Glutamatergic neuron (in vitro differentiated cells): ENCODE measurements around the gene PTP4A2. TPM values are rescaled to one million over a fixed set of nuclear protein-coding genes. Genes with fewer than 3 reads are reported as not detected.

Source experiments
- DNase-seq: peaks from one replicate; pipeline ENCODE4 v3.0.0; 2022
- H3K27ac Mint-ChIP-seq: one replicate; pipeline ENCODE4 v1.8.0; 2020; ENCODE audit warnings: mild to moderate bottlenecking, mixed read lengths, inconsistent platforms; ENCODE audit not compliant: unreplicated experiment
- H3K27me3 Mint-ChIP-seq: one replicate; pipeline ENCODE4 v1.8.0; 2020; ENCODE audit warnings: mild to moderate bottlenecking, moderate library complexity, mixed read lengths, inconsistent platforms; ENCODE audit not compliant: unreplicated experiment
- H3K36me3 Mint-ChIP-seq: one replicate; pipeline ENCODE4 v1.8.0; 2020; ENCODE audit warnings: mild to moderate bottlenecking, mixed read lengths, inconsistent platforms; ENCODE audit not compliant: unreplicated experiment
- H3K4me1 Mint-ChIP-seq: one replicate; pipeline ENCODE4 v1.8.0; 2020; ENCODE audit warnings: mild to moderate bottlenecking, low read depth, mixed read lengths, inconsistent platforms; ENCODE audit not compliant: unreplicated experiment
- H3K4me3 Mint-ChIP-seq: one replicate; pipeline ENCODE4 v1.8.0; 2020; ENCODE audit warnings: mild to moderate bottlenecking, mixed read lengths, inconsistent platforms; ENCODE audit not compliant: unreplicated experiment
- H3K9me3 Mint-ChIP-seq: one replicate; pipeline ENCODE4 v1.8.0; 2020; ENCODE audit warnings: mild to moderate bottlenecking, moderate library complexity, mixed read lengths, inconsistent platforms; ENCODE audit not compliant: unreplicated experiment
- CTCF ChIP-seq: fragments of 200-600 bp; sonication (generic); IDR thresholded peaks from one replicate; pipeline ENCODE4 v1.5.0; 2021; ENCODE audit not compliant: partially characterized antibody, unreplicated experiment
- total RNA-seq: library from RNA; stranded (reverse); fragmentation: NEBNext Ultra II Directional; extraction: Animal tissue kit (Norgen Biotek cat#: 25700); gene quantifications from one replicate; pipeline ENCODE4 v1.2.1, GENCODE V29; 2021; ENCODE audit not compliant: unreplicated experiment

The PTP4A2 gene
- total RNA-seq, 1 donor from 2014 or later, result 120 TPM

GRCh38 chr1:31885851-31886250 lies 52.3 kb downstream of the PTP4A2 start:
- no peaks in the 10 kb centered on the region for H3K27me3 Mint-ChIP-seq
- H3K4me3 Mint-ChIP-seq, result no peak overlapping the region
- H3K9me3 Mint-ChIP-seq, result peaks cover 5% of the 10 kb centered on the region
- no peak for TF ChIP-seq CTCF
- no peak overlapping the region for H3K27ac Mint-ChIP-seq
- no peaks in the 10 kb centered on the region for H3K4me1 Mint-ChIP-seq
- no peaks in the 10 kb centered on the region for H3K36me3 Mint-ChIP-seq
- no peak for DNase-seq

- Mint-ChIP-seq H3K27me3 (no peaks in the 10 kb centered on the region), H3K4me3 (no peak overlapping the region), H3K36me3 (no peaks in the 10 kb centered on the region), H3K4me1 (no peaks in the 10 kb centered on the region), H3K27ac (no peak overlapping the region), H3K9me3 (peaks cover 5% of the 10 kb centered on the region)
- TF ChIP-seq CTCF, result no peak
- DNase-seq, result no peak
Measured at GRCh38 chr1:31883357-31883942, 54.7 kb downstream of the PTP4A2 start.

DNA sequence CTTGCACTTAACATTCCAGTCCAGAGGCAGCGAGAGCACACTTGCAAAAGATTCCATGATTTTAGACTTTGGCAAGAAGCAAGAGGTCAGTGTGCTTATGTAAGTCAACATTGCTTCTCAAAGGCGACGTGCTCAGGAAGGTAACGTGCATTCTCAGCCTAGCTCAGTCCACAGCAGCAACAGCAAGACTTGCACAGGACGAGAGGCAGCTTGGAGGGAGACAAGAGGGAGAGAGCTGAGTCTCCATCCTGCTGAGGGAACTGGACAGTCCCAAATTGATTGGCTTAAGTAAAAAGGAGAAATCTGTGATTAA lies 56.5 kb downstream of the PTP4A2 start:
- no peak for TF ChIP-seq CTCF
- Mint-ChIP-seq H3K36me3 (no peaks in the 10 kb centered on the region), H3K9me3 (peaks cover 4% of the 10 kb centered on the region), H3K4me1 (no peaks in the 10 kb centered on the region), H3K27ac (no peak overlapping the region), H3K27me3 (no peaks in the 10 kb centered on the region), H3K4me3 (no peak overlapping the region)
- DNase-seq, result no peak

DNA sequence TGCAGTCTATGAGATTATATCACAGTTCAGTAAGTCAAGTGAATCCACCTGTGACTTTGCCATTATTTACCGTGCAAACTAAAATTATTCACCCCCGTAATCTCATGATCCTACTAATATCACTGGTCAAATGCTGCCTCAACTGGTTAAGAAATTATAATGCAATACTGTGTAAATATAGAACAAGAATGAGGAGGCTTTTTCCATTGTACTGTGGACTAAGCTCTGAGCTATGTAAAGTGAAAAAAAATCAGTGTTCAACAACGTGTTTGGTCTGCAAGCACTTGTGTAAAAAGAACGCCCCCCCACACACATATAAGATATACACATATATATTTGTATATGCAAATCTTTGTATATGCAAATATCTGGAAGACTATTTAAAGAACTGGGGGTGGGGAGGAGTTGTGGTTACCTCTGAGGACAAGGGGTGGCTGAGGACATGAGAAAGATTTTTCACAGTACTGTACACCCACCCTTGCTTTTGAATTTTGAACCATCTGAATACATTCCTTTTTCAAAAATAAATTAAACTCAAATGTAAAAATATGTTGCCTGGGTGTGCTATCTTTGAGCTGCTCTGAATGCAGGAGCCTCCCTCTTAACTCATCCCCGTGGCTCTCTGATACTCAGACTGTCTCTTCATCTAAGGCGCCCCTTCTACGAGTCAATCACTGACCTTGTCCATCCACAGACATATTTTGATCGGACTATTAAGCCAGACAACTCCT lies 57.0 kb downstream of the PTP4A2 start:
- no peak for TF ChIP-seq CTCF
- Mint-ChIP-seq H3K27me3 (no peaks in the 10 kb centered on the region), H3K27ac (no peak overlapping the region), H3K4me3 (no peak overlapping the region), H3K9me3 (peaks cover 4% of the 10 kb centered on the region), H3K36me3 (no peaks in the 10 kb centered on the region), H3K4me1 (no peaks in the 10 kb centered on the region)
- DNase-seq, result no peak

DNA sequence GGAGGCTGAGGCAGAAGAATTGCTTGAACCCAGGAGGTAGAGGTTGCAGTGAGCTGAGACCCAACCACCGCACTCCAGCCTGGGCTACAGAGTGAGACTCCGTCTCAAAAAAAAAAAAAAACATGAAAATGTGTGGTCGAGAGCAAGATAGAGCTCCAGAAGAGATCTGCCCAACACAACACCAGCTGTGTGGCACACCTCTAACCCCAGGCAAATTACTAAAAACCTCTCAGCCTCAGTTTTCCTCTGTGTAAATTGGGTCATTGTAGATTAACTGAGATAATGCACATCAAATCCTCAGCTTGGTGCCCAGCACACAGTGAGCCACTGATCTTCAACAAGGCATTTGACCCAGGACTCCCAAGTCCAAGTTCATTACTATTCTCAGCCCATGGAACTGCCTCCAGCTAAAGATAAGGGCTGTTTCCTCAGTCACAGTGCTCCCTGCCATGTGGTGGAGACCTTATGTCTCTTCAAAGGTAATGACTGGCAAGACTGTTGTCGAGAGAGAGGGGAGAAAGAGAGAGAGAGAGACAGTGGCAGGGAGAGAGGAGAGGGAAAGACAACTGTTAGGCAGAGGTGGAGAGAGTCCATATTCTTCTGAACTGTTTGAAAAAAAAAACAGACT lies 58.1 kb downstream of the PTP4A2 start:
- no peaks in the 10 kb centered on the region for H3K36me3 Mint-ChIP-seq
- TF ChIP-seq CTCF, result no peak
- no peak for DNase-seq
- no peak overlapping the region for H3K27ac Mint-ChIP-seq
- peaks cover 4% of the 10 kb centered on the region for H3K9me3 Mint-ChIP-seq
- H3K4me3 Mint-ChIP-seq, result no peak overlapping the region
- H3K4me1 Mint-ChIP-seq, result no peaks in the 10 kb centered on the region
- no peaks in the 10 kb centered on the region for H3K27me3 Mint-ChIP-seq
